K562 (cell line): ENCODE results near the gene DND1. TPM values are rescaled to one million over a fixed set of nuclear protein-coding genes. Genes with fewer than 3 reads are reported as not detected.

ENCODE experiments used
- ARID1B ChIP-seq: fragments of 450-650 bp; IDR thresholded peaks from 2 replicates; pipeline ENCODE4 v1.6.1; 2016; ENCODE audit warnings: antibody characterized with exemption, mild to moderate bottlenecking, inconsistent platforms
- ATF1 ChIP-seq, 2 experiments: fragments of 450-650 bp in 1 of 2; IDR thresholded peaks; 2 replicates each; pipeline ENCODE4 v1.6.1; 2016; ENCODE audit warnings: missing compliant biosample characterization in 1 of 2, missing genetic modification characterization in 1 of 2
- BHLHE40 ChIP-seq: IDR thresholded peaks from 2 replicates; pipeline ENCODE4 v1.6.1; 2011; ENCODE audit warnings: low read length, improper control_type of control experiment
- DACH1 ChIP-seq: fragments of 450-650 bp; IDR thresholded peaks from 2 replicates; pipeline ENCODE4 v1.6.1; 2018; ENCODE audit not compliant: partially characterized antibody
- ELF4 ChIP-seq: fragments of 450-650 bp; formaldehyde crosslinking; IDR thresholded peaks from 2 replicates; pipeline ENCODE4 v1.4.0; 2022; ENCODE audit warnings: missing genetic modification characterization
- FOXK2 ChIP-seq, 2 experiments: fragments of 450-650 bp; IDR thresholded peaks in 1 of 2; conservative IDR thresholded peaks in 1 of 2; 2 replicates each; pipeline ENCODE4 v1.6.1; 2016; ENCODE audit warnings: low read depth in 2 of 2, mild to moderate bottlenecking in 1 of 2
- MAFK ChIP-seq: IDR thresholded peaks from 2 replicates; pipeline ENCODE4 v1.6.1; 2011; ENCODE audit warnings: low read length, improper control_type of control experiment
- POLR2G ChIP-seq: fragments of 200-400 bp; formaldehyde crosslinking; IDR thresholded peaks from 2 replicates; pipeline ENCODE4 v1.6.1; 2017; ENCODE audit warnings: low read depth, mild to moderate bottlenecking, antibody characterized with exemption, low read length, moderate library complexity
- RBM17 ChIP-seq: fragments of 200-400 bp; formaldehyde crosslinking; IDR thresholded peaks from 2 replicates; pipeline ENCODE4 v1.6.1; 2017; ENCODE audit warnings: low read depth, mild to moderate bottlenecking, low read length, borderline replicate concordance
- SIRT6 ChIP-seq: IDR thresholded peaks from one replicate; pipeline ENCODE4 v1.6.1; 2012; ENCODE audit warnings: low read depth, mild to moderate bottlenecking, control low read depth, inconsistent platforms, low read length, moderate library complexity
- STAT5A ChIP-seq: IDR thresholded peaks from 2 replicates; pipeline ENCODE4 v1.6.1; 2012; ENCODE audit warnings: low read length, inconsistent platforms, borderline replicate concordance
- ZNF778 ChIP-seq: fragments of 450-650 bp; formaldehyde crosslinking; IDR thresholded peaks from 2 replicates; pipeline ENCODE4 v1.4.0; 2020; ENCODE audit warnings: mild to moderate bottlenecking, moderate library complexity
- polyA plus RNA-seq, 8 experiments: library from polyadenylated mRNA; depleted of rRNA in 4 of 8; stranded (reverse) in 5 of 8; unstranded in 3 of 8; fragments of >200 nt; fragmentation: Nextera tagmentation in 2 of 8; fragmentation: Illumina TruSeq in 1 of 8; extraction: Ambion mirVana in 2 of 8; extraction: Trizol in 1 of 8; gene quantifications; 2 replicates each; pipeline versions ENCODE4 v1.2.1 to v1.2.3, GENCODE V29; 2011 to 2014; ENCODE audit warnings: inconsistent platforms in 1 of 8, missing spikeins in 1 of 8
- total RNA-seq, 7 experiments: library from RNA; depleted of rRNA in 6 of 7; stranded (reverse); fragments of >200 nt in 6 of 7; fragmentation: Illumina TruSeq in 2 of 7; extraction: Trizol in 2 of 7; gene quantifications; 2 replicates each; pipeline versions ENCODE4 v1.2.1 to v1.2.3, GENCODE V29; 2011 to 2021; ENCODE audit warnings: low replicate concordance in 1 of 7
- TF ChIP-seq, protein P1 (sequence below), 2 experiments: fragments of 450-650 bp in 1 of 2; sonication (generic) in 1 of 2; formaldehyde crosslinking in 1 of 2; IDR thresholded peaks in 1 of 2; conservative IDR thresholded peaks in 1 of 2; 2 replicates each; pipeline versions ENCODE4 v1.6.1 to v1.8.1; 2016 to 2023; ENCODE audit warnings: mild to moderate bottlenecking in 2 of 2, moderate library complexity in 2 of 2, inconsistent platforms in 1 of 2, missing genetic modification reagents in 1 of 2
- TF ChIP-seq, protein P2 (sequence below): sonication (generic); IDR thresholded peaks from 2 replicates; pipeline ENCODE4 v1.6.1; 2016
- TF ChIP-seq, protein P3 (sequence below): sonication (generic); formaldehyde crosslinking; IDR thresholded peaks from 2 replicates; pipeline ENCODE4 v1.8.1; 2023; ENCODE audit warnings: mild to moderate bottlenecking, missing genetic modification reagents

Gene DND1
- total and polyA plus RNA-seq, 9 of the 15 experiments (the other 6 are each of a cell fraction or from before 2014, with no cell fraction given), result 0.37 to 2.0 (median 0.90) TPM; not detected in 3

DNA sequence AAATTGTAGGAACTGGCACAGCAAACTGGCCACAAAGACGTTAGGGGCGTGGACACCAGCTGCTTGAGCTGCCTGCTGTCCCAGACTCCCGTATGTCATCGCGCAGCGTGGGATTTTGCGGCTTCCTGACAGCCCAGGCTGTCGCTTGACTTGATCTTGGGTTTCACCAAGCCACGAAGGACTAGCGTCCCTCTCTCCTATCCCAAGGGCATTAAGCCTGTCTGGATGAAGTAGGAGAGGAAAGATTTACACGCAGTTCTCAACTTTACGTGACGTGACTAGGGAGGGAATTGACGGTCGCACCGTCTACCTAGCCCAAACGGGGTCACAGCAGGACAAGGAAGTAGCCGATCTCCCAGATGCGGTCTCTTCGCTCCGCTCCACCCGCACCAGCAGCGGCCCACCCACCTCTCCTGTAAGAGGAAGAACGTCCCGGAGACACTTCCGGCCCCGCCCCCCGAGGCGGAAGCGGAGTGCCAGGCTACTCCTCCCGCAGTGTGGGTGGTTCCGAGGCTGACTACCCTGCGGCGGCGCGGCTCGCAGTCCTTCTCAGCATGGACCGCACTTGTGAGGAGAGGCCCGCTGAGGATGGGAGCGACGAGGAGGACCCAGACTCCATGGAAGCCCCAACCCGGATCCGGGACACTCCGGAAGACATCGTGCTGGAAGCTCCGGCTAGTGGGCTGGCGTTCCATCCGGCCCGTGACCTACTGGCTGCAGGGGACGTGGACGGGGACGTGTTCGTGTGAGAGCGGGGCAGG, 8.8 kb downstream of the DND1 start, which contains the start of gene WDR55 (continued):
- TF ChIP-seq, protein P1, sequence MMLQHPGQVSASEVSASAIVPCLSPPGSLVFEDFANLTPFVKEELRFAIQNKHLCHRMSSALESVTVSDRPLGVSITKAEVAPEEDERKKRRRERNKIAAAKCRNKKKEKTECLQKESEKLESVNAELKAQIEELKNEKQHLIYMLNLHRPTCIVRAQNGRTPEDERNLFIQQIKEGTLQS (IDR thresholded peaks at IDR 0.05), result no peak
- TF ChIP-seq, protein P1 (CRISPR knock-in tag; conservative IDR thresholded peaks at IDR 0.05), result peak; percentile 82; the same call in 1 of the 2 replicates
- TF ChIP-seq SIRT6 (no peak), RBM17 (no peak), ARID1B (peak; percentile 51), FOXK2 (conservative IDR thresholded peaks at IDR 0.05 in 1 of 2, IDR thresholded peaks at IDR 0.05 in 1 of 2; ENCODE audit: low read depth in 2 of 2) (no peak), MAFK (no peak), ATF1 (CRISPR knock-in tag; IDR thresholded peaks at IDR 0.05) (no peak), ATF1 (tag; IDR thresholded peaks at IDR 0.05) (peak; percentile 93), BHLHE40 (no peak; the same call in none of the 2 replicates), STAT5A (peak; percentile 28; the same call in 1 of the 2 replicates), ELF4 (CRISPR knock-in tag) (peak; percentile 78; the same call in 1 of the 2 replicates), ZNF778 (CRISPR knock-in tag) (no peak), POLR2G (peak; percentile 97), DACH1 (peak; percentile 72)
- TF ChIP-seq, protein P2, sequence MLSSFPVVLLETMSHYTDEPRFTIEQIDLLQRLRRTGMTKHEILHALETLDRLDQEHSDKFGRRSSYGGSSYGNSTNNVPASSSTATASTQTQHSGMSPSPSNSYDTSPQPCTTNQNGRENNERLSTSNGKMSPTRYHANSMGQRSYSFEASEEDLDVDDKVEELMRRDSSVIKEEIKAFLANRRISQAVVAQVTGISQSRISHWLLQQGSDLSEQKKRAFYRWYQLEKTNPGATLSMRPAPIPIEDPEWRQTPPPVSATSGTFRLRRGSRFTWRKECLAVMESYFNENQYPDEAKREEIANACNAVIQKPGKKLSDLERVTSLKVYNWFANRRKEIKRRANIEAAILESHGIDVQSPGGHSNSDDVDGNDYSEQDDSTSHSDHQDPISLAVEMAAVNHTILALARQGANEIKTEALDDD, result peak; percentile 41; the same call in 1 of the 2 replicates
- TF ChIP-seq, protein P3, sequence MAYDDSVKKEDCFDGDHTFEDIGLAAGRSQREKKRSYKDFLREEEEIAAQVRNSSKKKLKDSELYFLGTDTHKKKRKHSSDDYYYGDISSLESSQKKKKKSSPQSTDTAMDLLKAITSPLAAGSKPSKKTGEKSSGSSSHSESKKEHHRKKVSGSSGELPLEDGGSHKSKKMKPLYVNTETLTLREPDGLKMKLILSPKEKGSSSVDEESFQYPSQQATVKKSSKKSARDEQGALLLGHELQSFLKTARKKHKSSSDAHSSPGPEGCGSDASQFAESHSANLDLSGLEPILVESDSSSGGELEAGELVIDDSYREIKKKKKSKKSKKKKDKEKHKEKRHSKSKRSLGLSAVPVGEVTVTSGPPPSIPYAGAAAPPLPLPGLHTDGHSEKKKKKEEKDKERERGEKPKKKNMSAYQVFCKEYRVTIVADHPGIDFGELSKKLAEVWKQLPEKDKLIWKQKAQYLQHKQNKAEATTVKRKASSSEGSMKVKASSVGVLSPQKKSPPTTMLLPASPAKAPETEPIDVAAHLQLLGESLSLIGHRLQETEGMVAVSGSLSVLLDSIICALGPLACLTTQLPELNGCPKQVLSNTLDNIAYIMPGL (CRISPR knock-in tag), result peak; percentile 64; the same call in 1 of the 2 replicates
